ENCODE measurements around the gene APOBEC2.
A peak's percentile ranks its signal among the peaks of the same experiment; 100 is the strongest.

APOBEC2 gene

DNA sequence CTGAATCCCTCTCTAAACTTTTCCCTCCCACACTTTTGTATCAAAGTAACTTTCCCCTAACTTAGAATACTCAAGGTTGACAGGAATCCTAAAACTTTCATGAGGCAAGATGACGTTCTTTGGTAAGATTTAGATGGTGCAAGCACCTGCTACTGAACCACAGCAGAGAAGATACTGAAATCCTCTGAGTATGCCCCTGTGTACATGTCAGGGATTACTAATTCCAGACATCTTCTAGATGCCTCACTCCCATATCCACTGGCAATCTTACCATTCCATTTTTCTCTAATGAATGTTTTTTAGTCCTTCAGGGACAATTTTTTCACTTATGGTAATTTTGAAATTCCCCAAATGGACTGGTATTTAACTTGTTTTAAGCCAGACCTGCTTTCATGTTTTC, 9.1 kb downstream of the APOBEC2 start:
- Histone ChIP-seq H3K36me3 (ENCODE audit: control insufficient read depth in 1 of 2, insufficient read depth in 2 of 2, low read length in 2 of 2) (peaks cover 8 to 24% of the 10 kb centered on the region in 2 donors), H3K27ac (ENCODE audit: low read length) (no peak overlapping the region), H3K4me1 (ENCODE audit: control insufficient read depth in 1 of 2, insufficient read depth in 2 of 2, low read length in 2 of 2) (peaks cover 0 to 27% of the 10 kb centered on the region in 2 donors), H3K9me3 (ENCODE audit: control insufficient read depth in 1 of 2, low read length in 2 of 2) (no peaks in the 10 kb centered on the region), H3K4me3 (ENCODE audit: low read depth in 1 of 2, low read length in 2 of 2) (no peak overlapping the region), H3K27me3 (ENCODE audit: low read depth, low read length) (no peaks in the 10 kb centered on the region)

- no peaks in the 10 kb centered on the region for H3K9me3 ChIP-seq (ENCODE audit: control insufficient read depth in 1 of 2, low read length in 2 of 2)
- peak overlapping the region; percentile 48 for H3K27ac ChIP-seq (ENCODE audit: low read length)
- peaks cover 18 to 41% of the 10 kb centered on the region in 2 donors for H3K36me3 ChIP-seq (ENCODE audit: control insufficient read depth in 1 of 2, insufficient read depth in 2 of 2, low read length in 2 of 2)
- H3K4me3 ChIP-seq (ENCODE audit: low read depth in 1 of 2, low read length in 2 of 2), result no peak overlapping the region
- no peaks in the 10 kb centered on the region for H3K27me3 ChIP-seq (ENCODE audit: low read depth, low read length)
- peaks cover 0 to 25% of the 10 kb centered on the region in 2 donors for H3K4me1 ChIP-seq (ENCODE audit: control insufficient read depth in 1 of 2, insufficient read depth in 2 of 2, low read length in 2 of 2)
Measured at GRCh38 chr6:41063884-41064285, 10.9 kb downstream of the APOBEC2 start.

GRCh38 chr6:41064841-41065240, 11.8 kb downstream of the APOBEC2 start:
- H3K27me3 ChIP-seq (ENCODE audit: low read depth, low read length), result no peaks in the 10 kb centered on the region
- H3K27ac ChIP-seq (ENCODE audit: low read length), result no peak overlapping the region
- H3K9me3 ChIP-seq (ENCODE audit: control insufficient read depth in 1 of 2, low read length in 2 of 2), result no peaks in the 10 kb centered on the region
- no peak overlapping the region for H3K4me3 ChIP-seq (ENCODE audit: low read depth in 1 of 2, low read length in 2 of 2)
- peaks cover 18 to 49% of the 10 kb centered on the region in 2 donors for H3K36me3 ChIP-seq (ENCODE audit: control insufficient read depth in 1 of 2, insufficient read depth in 2 of 2, low read length in 2 of 2)
- peaks cover 0 to 15% of the 10 kb centered on the region in 2 donors for H3K4me1 ChIP-seq (ENCODE audit: control insufficient read depth in 1 of 2, insufficient read depth in 2 of 2, low read length in 2 of 2)

DNA sequence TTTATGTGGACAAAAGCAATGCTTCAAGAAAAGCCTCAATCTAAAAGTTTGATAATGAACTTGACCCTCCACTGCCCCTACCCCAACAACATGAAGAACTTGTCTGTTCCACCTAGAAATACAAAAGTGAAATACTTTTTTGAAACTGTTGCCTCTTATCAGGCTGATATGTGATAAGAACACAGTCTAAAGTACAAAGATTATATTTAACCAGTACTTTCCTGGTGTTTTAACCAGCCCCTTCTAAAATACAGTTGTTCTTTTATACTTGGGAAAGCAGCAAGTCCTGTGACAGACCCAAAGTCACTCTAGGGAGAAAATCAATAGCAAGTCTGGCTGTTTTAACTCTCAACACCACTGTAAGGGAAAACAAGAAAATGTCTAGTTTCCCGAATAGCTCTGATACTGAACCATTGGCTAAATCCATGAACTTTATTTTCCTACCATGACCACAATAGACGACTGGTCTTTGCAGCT, 12.6 kb downstream of the APOBEC2 start:
- Histone ChIP-seq H3K36me3 (ENCODE audit: control insufficient read depth in 1 of 2, insufficient read depth in 2 of 2, low read length in 2 of 2) (peaks cover 18 to 49% of the 10 kb centered on the region in 2 donors), H3K4me1 (ENCODE audit: control insufficient read depth in 1 of 2, insufficient read depth in 2 of 2, low read length in 2 of 2) (peaks cover 3 to 11% of the 10 kb centered on the region in 2 donors), H3K27me3 (ENCODE audit: low read depth, low read length) (no peaks in the 10 kb centered on the region), H3K9me3 (ENCODE audit: control insufficient read depth in 1 of 2, low read length in 2 of 2) (no peaks in the 10 kb centered on the region), H3K4me3 (ENCODE audit: low read depth in 1 of 2, low read length in 2 of 2) (no peak overlapping the region), H3K27ac (ENCODE audit: low read length) (no peak overlapping the region)

DNA sequence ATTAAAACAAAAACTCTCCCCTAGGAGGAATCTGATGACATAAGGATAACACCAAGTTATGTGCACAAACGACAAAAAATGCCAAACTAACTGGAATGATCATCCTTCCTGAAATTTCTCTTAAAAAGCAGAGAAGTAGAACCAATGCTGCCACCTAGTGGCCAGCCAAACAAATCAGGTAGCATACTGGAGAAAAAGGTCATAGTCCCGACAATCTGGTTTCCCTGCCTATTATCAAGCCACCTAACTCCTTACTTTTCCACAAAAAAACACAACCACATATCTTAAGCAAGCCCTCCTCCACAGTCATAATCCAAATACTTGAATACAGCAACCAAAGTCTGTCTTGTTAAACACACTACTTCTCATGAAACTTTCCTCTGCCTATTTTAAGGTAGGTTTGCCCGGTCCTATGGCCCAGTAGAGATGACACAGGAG, 13.9 kb downstream of the APOBEC2 start:
- Histone ChIP-seq H3K36me3 (ENCODE audit: control insufficient read depth in 1 of 2, insufficient read depth in 2 of 2, low read length in 2 of 2) (peaks cover 18 to 42% of the 10 kb centered on the region in 2 donors), H3K27me3 (ENCODE audit: low read depth, low read length) (no peaks in the 10 kb centered on the region), H3K9me3 (ENCODE audit: control insufficient read depth in 1 of 2, low read length in 2 of 2) (no peaks in the 10 kb centered on the region), H3K27ac (ENCODE audit: low read length) (no peak overlapping the region), H3K4me1 (ENCODE audit: control insufficient read depth in 1 of 2, insufficient read depth in 2 of 2, low read length in 2 of 2) (peaks cover 8 to 13% of the 10 kb centered on the region in 2 donors), H3K4me3 (ENCODE audit: low read depth in 1 of 2, low read length in 2 of 2) (no peak overlapping the region)

GRCh38 chr6:41071501-41071922, 18.5 kb downstream of the APOBEC2 start:
- H3K4me1 ChIP-seq (ENCODE audit: control insufficient read depth in 1 of 2, insufficient read depth in 2 of 2, low read length in 2 of 2), result peaks cover 11 to 16% of the 10 kb centered on the region in 2 donors

DNA sequence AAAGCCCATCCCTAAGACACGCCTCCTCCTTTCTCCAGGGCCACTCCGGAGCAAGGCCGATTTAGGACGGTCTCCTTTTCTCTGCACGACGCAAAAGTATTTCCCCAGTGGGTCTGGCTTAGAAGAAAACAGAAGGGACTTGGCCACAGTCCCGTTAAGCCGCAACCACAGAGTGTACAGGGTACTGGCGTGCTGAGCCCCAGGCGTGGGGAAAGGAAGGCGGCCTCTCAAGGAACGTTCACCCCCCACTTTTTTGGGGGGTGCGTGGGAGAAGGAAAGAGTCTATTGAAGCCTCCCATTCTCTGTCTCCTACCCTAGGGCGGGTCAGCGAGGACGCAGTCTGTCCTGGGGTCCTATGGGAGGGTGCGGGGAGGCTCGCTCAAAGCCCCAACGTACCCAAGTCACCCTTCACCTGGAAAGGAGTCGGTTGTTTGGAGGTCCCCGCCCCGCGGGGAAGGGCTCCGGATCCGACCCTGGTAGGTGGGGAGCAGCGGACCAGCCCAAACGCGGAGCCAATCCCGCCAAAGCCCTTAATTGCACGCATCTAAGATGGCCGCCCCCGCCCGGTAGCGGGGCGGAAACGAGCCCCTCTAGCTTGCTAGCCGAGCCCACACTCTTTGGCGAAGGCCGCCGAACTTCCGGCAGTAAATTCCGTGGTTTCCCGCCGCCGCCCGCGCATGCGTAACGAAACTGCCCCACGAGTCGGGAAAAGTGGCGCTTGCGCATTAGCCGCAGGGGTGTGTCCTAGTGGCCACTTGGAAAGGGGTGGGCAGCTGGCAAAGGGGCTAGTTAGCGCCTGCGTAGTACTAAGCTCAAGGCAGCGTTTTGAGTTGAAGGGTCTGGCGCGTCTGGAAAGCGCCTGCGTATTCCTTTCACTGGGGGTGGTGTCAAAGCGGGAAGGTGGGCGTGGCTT, 19.2 kb downstream of the APOBEC2 start, which contains the start of gene OARD1:
TSS of gene OARD1 (minus strand) at position 434 of the 913 bp plus-strand sequence. CDS start 722 bp downstream, outside the sequence.
- H3K4me1 ChIP-seq (ENCODE audit: control insufficient read depth in 1 of 2, insufficient read depth in 2 of 2, low read length in 2 of 2), result peaks cover 9 to 16% of the 10 kb centered on the region in 2 donors
- H3K9me3 ChIP-seq (ENCODE audit: control insufficient read depth in 1 of 2, low read length in 2 of 2), result no peaks in the 10 kb centered on the region
- H3K36me3 ChIP-seq (ENCODE audit: control insufficient read depth in 1 of 2, insufficient read depth in 2 of 2, low read length in 2 of 2), result peaks cover 9 to 24% of the 10 kb centered on the region in 2 donors

More at GRCh38 chr6:41071501-41071922, 18.5 kb downstream of the APOBEC2 start:
- peak overlapping the region; percentile 80 to 87 for H3K4me3 ChIP-seq (ENCODE audit: low read depth in 1 of 2, low read length in 2 of 2)
- no peaks in the 10 kb centered on the region for H3K27me3 ChIP-seq (ENCODE audit: low read depth, low read length)
- H3K36me3 ChIP-seq (ENCODE audit: control insufficient read depth in 1 of 2, insufficient read depth in 2 of 2, low read length in 2 of 2), result peaks cover 9 to 26% of the 10 kb centered on the region in 2 donors
- H3K27ac ChIP-seq (ENCODE audit: low read length), result peak overlapping the region; percentile 100
- H3K9me3 ChIP-seq (ENCODE audit: control insufficient read depth in 1 of 2, low read length in 2 of 2), result no peaks in the 10 kb centered on the region

GRCh38 chr6:41072836-41073202, 19.8 kb downstream of the APOBEC2 start, which contains the start of gene NFYA:
Gene NFYA (plus strand): TSS chr6:41072974. CDS start chr6:41079090, 6,116 bp downstream.
- Histone ChIP-seq H3K4me1 (ENCODE audit: control insufficient read depth in 1 of 2, insufficient read depth in 2 of 2, low read length in 2 of 2) (peaks cover 9 to 16% of the 10 kb centered on the region in 2 donors), H3K9me3 (ENCODE audit: control insufficient read depth in 1 of 2, low read length in 2 of 2) (no peaks in the 10 kb centered on the region), H3K27me3 (ENCODE audit: low read depth, low read length) (no peaks in the 10 kb centered on the region), H3K4me3 (ENCODE audit: low read depth in 1 of 2, low read length in 2 of 2) (peak within 1 kb of the TSS; percentile 80 to 88), H3K27ac (ENCODE audit: low read length) (peak within 1 kb of the TSS; percentile 100), H3K36me3 (ENCODE audit: control insufficient read depth in 1 of 2, insufficient read depth in 2 of 2, low read length in 2 of 2) (peaks cover 7 to 18% of the 10 kb centered on the region in 2 donors)

More for the DNA sequence above, 19.2 kb downstream of the APOBEC2 start, which contains the start of gene OARD1:
- H3K4me3 ChIP-seq (ENCODE audit: low read depth in 1 of 2, low read length in 2 of 2), result peak within 1 kb of the TSS; percentile 80 to 88
- H3K27ac ChIP-seq (ENCODE audit: low read length), result peak within 1 kb of the TSS; percentile 100
- no peaks in the 10 kb centered on the region for H3K27me3 ChIP-seq (ENCODE audit: low read depth, low read length)

DNA sequence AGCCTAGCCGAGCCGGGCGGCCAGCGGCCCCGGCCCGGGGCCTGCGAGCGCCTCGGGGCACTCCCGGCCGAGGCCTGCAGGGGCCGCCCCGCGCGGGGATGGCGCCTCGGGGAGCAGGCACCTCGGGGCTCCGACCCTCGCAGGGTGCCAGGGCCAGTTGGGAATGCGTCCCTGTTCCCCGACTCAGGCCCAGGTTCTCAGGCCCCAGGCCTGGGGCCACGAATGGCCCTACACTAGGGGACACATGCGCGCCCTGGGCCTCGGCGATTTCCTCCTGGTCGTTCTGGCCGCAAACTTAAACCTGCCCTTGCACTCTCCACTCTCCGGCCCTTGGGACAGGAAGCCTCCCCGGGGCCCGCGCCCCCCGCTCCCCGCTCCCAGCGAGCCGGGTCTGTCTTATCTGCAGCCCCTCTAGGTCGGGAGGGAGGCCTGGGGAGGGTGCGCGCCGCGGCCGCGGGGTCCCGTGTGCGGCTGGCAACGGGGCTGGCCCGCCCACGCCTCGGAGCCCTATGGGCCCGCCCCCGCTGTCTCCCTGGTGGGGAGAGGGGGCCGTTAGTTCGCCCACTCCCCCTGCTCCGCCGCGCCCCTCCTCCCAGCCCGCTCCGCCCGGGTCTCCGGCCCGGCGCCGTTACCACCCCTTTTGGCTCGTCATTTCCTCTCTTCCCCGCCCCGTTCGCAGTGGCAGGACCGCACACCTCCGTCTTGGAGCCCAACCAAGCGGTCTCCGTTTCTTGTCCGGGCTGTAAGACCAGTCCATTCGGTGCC, 20.4 kb downstream of the APOBEC2 start:
- Histone ChIP-seq H3K9me3 (ENCODE audit: control insufficient read depth in 1 of 2, low read length in 2 of 2) (no peaks in the 10 kb centered on the region), H3K36me3 (ENCODE audit: control insufficient read depth in 1 of 2, insufficient read depth in 2 of 2, low read length in 2 of 2) (peaks cover 2 to 13% of the 10 kb centered on the region in 2 donors), H3K27me3 (ENCODE audit: low read depth, low read length) (no peaks in the 10 kb centered on the region), H3K4me1 (ENCODE audit: control insufficient read depth in 1 of 2, insufficient read depth in 2 of 2, low read length in 2 of 2) (peaks cover 9 to 16% of the 10 kb centered on the region in 2 donors), H3K4me3 (ENCODE audit: low read depth in 1 of 2, low read length in 2 of 2) (peak overlapping the region; percentile 80 to 88), H3K27ac (ENCODE audit: low read length) (peak overlapping the region; percentile 98)

- no peaks in the 10 kb centered on the region for H3K27me3 ChIP-seq (ENCODE audit: low read depth, low read length)
- H3K4me1 ChIP-seq (ENCODE audit: control insufficient read depth in 1 of 2, insufficient read depth in 2 of 2, low read length in 2 of 2), result peaks cover 9 to 16% of the 10 kb centered on the region in 2 donors
- H3K27ac ChIP-seq (ENCODE audit: low read length), result peak overlapping the region; percentile 98
Measured at GRCh38 chr6:41073968-41074691, 21.1 kb downstream of the APOBEC2 start.

More at GRCh38 chr6:41073968-41074691, 21.1 kb downstream of the APOBEC2 start:
- peak overlapping the region; percentile 80 to 88 for H3K4me3 ChIP-seq (ENCODE audit: low read depth in 1 of 2, low read length in 2 of 2)
- peaks cover 0 to 6% of the 10 kb centered on the region in 2 donors for H3K36me3 ChIP-seq (ENCODE audit: control insufficient read depth in 1 of 2, insufficient read depth in 2 of 2, low read length in 2 of 2)
- no peaks in the 10 kb centered on the region for H3K9me3 ChIP-seq (ENCODE audit: control insufficient read depth in 1 of 2, low read length in 2 of 2)

Data from muscle layer of duodenum (tissue), 2 donors.